ENCODE results near the gene POU5F2. TPM values are rescaled to one million over a fixed set of nuclear protein-coding genes. Genes with fewer than 3 reads are reported as not detected.

The POU5F2 gene
- total and polyA plus RNA-seq, 2 of the 4 experiments (the other 2 are of a cell fraction), result 0.02 to 1.1 TPM

DNA sequence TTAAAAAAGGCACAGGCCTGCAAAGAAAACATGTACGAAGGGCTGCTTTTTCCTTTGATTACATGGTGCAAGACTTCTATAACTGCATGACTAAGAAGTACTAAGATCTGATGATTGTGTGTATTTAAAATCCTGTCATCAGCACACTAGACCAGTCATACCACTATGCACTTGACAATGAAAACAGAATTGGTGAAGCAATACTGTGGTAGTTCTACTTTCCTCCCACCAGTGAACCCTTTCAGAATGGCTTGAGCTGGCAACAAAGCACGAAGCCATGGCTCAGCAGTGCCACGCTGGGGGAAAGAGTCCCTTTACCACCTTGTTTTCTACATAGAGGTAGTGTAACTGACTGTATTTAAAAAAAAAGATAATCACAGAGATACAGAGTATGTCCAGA is 49.0 kb upstream of the POU5F2 start:
- peak overlapping the region; percentile 59; the same call in 1 of the 2 replicates for H3K4ac ChIP-seq (ENCODE audit: low read depth, low read length)
- no peak overlapping the region for H4K8ac ChIP-seq (ENCODE audit: low read depth in 2 of 2, low read length in 2 of 2)
- no peak overlapping the region for H2BK5ac ChIP-seq (ENCODE audit: low read depth, low read length, poor library complexity, severe bottlenecking)
- BruUV-seq (replicated peaks), result no TSS peak
- no peaks in the 10 kb centered on the region for H3K27me3 ChIP-seq (ENCODE audit: control insufficient read depth, insufficient read depth, low read length)
- no peak overlapping the region for H3K9ac ChIP-seq (ENCODE audit: low read depth, low read length)
- TF ChIP-seq NFE2L2 (IDR thresholded peaks at IDR 0.05; ENCODE audit: low read depth, low read length), result no peak
- TF ChIP-seq RFX5 (IDR thresholded peaks at IDR 0.05; ENCODE audit: low read depth, low read length), result 0 out of 2 replicates have a peak, but pooled peaks have one; percentile 13
- TF ChIP-seq MAFK (IDR thresholded peaks at IDR 0.05; ENCODE audit: low read depth, low read length), result peak; percentile 47; the same call in 1 of the 2 replicates
- TF ChIP-seq, protein P1, sequence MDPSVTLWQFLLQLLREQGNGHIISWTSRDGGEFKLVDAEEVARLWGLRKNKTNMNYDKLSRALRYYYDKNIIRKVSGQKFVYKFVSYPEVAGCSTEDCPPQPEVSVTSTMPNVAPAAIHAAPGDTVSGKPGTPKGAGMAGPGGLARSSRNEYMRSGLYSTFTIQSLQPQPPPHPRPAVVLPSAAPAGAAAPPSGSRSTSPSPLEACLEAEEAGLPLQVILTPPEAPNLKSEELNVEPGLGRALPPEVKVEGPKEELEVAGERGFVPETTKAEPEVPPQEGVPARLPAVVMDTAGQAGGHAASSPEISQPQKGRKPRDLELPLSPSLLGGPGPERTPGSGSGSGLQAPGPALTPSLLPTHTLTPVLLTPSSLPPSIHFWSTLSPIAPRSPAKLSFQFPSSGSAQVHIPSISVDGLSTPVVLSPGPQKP (IDR thresholded peaks at IDR 0.05; ENCODE audit: borderline replicate concordance, low read depth, low read length), result no peak
- no peak for TF ChIP-seq SMC3 (IDR thresholded peaks at IDR 0.05; ENCODE audit: low read depth, low read length)
- 0 out of 2 replicates have a peak, but pooled peaks have one; percentile 19 for TF ChIP-seq CTCF (conservative IDR thresholded peaks at IDR 0.05; ENCODE audit: low read depth, low read length)
- no peak for TF ChIP-seq RCOR1 (IDR thresholded peaks at IDR 0.05; ENCODE audit: insufficient replicate concordance, low read length)
- TF ChIP-seq MXI1 (IDR thresholded peaks at IDR 0.05; ENCODE audit: borderline replicate concordance, low read depth, low read length), result no peak
- peak; percentile 41; the same call in 1 of the 2 replicates for TF ChIP-seq BHLHE40 (IDR thresholded peaks at IDR 0.05; ENCODE audit: low read depth, low read length)
- peak; percentile 96 for TF ChIP-seq CEBPB (IDR thresholded peaks at IDR 0.05; ENCODE audit: low read depth, low read length)
- no peak for TF ChIP-seq MAZ (IDR thresholded peaks at IDR 0.05; ENCODE audit: borderline replicate concordance, low read depth, low read length)
- TF ChIP-seq FOS (IDR thresholded peaks at IDR 0.05; ENCODE audit: low read depth, low read length), result 0 out of 2 replicates have a peak, but pooled peaks have one; percentile 28
- TF ChIP-seq POLR2A (IDR thresholded peaks at IDR 0.05; ENCODE audit: low read depth, low read length), result no peak
- TF ChIP-seq USF2 (IDR thresholded peaks at IDR 0.05; ENCODE audit: low read depth, low read length), result no peak
- no peak for TF ChIP-seq CHD1 (IDR thresholded peaks at IDR 0.05; ENCODE audit: low read depth, low read length)
- no peak for TF ChIP-seq RAD21 (IDR thresholded peaks at IDR 0.05; ENCODE audit: low read length)
- 0 out of 2 replicates have a peak overlapping the region, but pooled peaks have one; percentile 35 for H3K23ac ChIP-seq (ENCODE audit: low read depth, low read length)
- H3K4me1 ChIP-seq (ENCODE audit: control insufficient read depth, insufficient read depth, low read length), result peaks cover 4% of the 10 kb centered on the region; the same call in 1 of the 2 replicates
- H2BK20ac ChIP-seq (ENCODE audit: low read depth, low read length), result no peak overlapping the region
- ChIA-PET CTCF (interaction anchor here (0.9 to 4.7 kb wide), 3 partner anchors 10 to 189 kb away, joined by 4 to 21 read pairs (median 9); no protein-coding TSS in a partner anchor), POLR2A (ENCODE audit: unreplicated experiment) (no interaction called here)
- WGBS, 2 experiments (ENCODE audit: extremely low coverage in 2 of 2, insufficient read length in 1 of 2), result no CpG with 5 or more reads among the region's 3 CpGs
- intact Hi-C loops (cut with micrococcal nuclease), result loop anchor here (10.0 kb wide), 1 partner anchor 1476 kb away; no protein-coding TSS in a partner anchor
- no peak overlapping the region for H2AFZ ChIP-seq (replicated peaks; ENCODE audit: low read length, poor library complexity)
- H3K18ac ChIP-seq (ENCODE audit: low read depth, low read length), result no peak overlapping the region
- H4K91ac ChIP-seq (ENCODE audit: insufficient read depth, low read depth, low read length), result no peak overlapping the region
- H3K36me3 ChIP-seq (ENCODE audit: control insufficient read depth, insufficient read depth, low read length), result no peaks in the 10 kb centered on the region
- no peak overlapping the region for H4K5ac ChIP-seq (ENCODE audit: low read depth, low read length)
- no peak overlapping the region for H3K4me2 ChIP-seq (ENCODE audit: low read depth, low read length)
- dilution Hi-C loops (cut with HindIII; ENCODE audit: low sequenced_read_pairs, unreplicated experiment), result no loop called here
- peaks cover 3% of the 10 kb centered on the region; the same call in 1 of the 2 replicates for H3K9me1 ChIP-seq (ENCODE audit: insufficient read depth, low read length)
- H3K14ac ChIP-seq (replicated peaks; ENCODE audit: low read depth, low read length), result no peak overlapping the region; the same call in 1 of the 2 replicates
- no peak overlapping the region for H3K4me3 ChIP-seq (ENCODE audit: insufficient read depth, low read depth, low read length)
- H4K20me1 ChIP-seq (ENCODE audit: insufficient read depth, low read length), result no peaks in the 10 kb centered on the region
- H3K56ac ChIP-seq (ENCODE audit: extremely low read depth, insufficient read depth, low read length), result no peak overlapping the region
- no peak overlapping the region for H2BK15ac ChIP-seq (ENCODE audit: low read depth, low read length)
- in situ Hi-C loops (cut with MboI; ENCODE audit: low sequenced_read_pairs), result loop anchor here (5.0 to 25.0 kb wide), 3 partner anchors 183 to 1478 kb away; no protein-coding TSS in a partner anchor
- DNase-seq (peak; percentile 85), ATAC-seq (ENCODE audit: low read depth) (peak; percentile 62)
- H2BK120ac ChIP-seq (ENCODE audit: low read depth, low read length), result no peak overlapping the region
- H3K27ac ChIP-seq (ENCODE audit: insufficient read depth, low read length), result no peak overlapping the region
- no peaks in the 10 kb centered on the region for H3K79me1 ChIP-seq (ENCODE audit: low read depth in 1 of 2, low read length in 2 of 2)
- H2AK9ac ChIP-seq (replicated peaks; ENCODE audit: low read depth, low read length, poor library complexity), result no peak overlapping the region
- H3K9me3 ChIP-seq (ENCODE audit: control insufficient read depth, insufficient read depth, low read length), result no peaks in the 10 kb centered on the region
- H2AK5ac ChIP-seq (ENCODE audit: low read depth, low read length), result no peak overlapping the region

Data from IMR-90 (cell line).